K562 (cell line): ENCODE data around the gene GADD45B. TPM values are rescaled to one million over a fixed set of nuclear protein-coding genes. Genes with fewer than 3 reads are reported as not detected.
A peak's percentile ranks its signal among the peaks of the same experiment; 100 is the strongest.

Experiments
- ATF1 ChIP-seq, 2 experiments: fragments of 450-650 bp in 1 of 2; IDR thresholded peaks; 2 replicates each; pipeline ENCODE4 v1.6.1; 2016; ENCODE audit warnings: missing compliant biosample characterization in 1 of 2, missing genetic modification characterization in 1 of 2
- CEBPB ChIP-seq: fragments of 450-650 bp; IDR thresholded peaks from 2 replicates; pipeline ENCODE4 v1.6.1; 2016; ENCODE audit warnings: missing genetic modification characterization, missing compliant biosample characterization
- CREB1 ChIP-seq, 2 experiments: sonication (generic) in 1 of 2; formaldehyde crosslinking in 1 of 2; IDR thresholded peaks; 2 replicates each; pipeline versions ENCODE4 v1.6.1 to v1.8.0; 2012 to 2022; ENCODE audit warnings: inconsistent platforms in 1 of 2, mild to moderate bottlenecking in 1 of 2, missing genetic modification reagents in 1 of 2, moderate library complexity in 1 of 2
- CREM ChIP-seq: IDR thresholded peaks from 2 replicates; pipeline ENCODE4 v1.6.1; 2014; ENCODE audit warnings: antibody characterized with exemption, low read depth
- EP400 ChIP-seq: fragments of 450-650 bp; IDR thresholded peaks from 2 replicates; pipeline ENCODE4 v1.6.1; 2017; ENCODE audit warnings: antibody characterized with exemption, mild to moderate bottlenecking, moderate library complexity
- FOS ChIP-seq: IDR thresholded peaks from 3 replicates; pipeline ENCODE4 v1.6.1; 2011; ENCODE audit not compliant: insufficient read length; ENCODE audit errors: extremely low read depth
- HDAC8 ChIP-seq: fragments of 450-650 bp; IDR thresholded peaks from 2 replicates; pipeline ENCODE4 v1.6.1; 2016; ENCODE audit warnings: mild to moderate bottlenecking, missing genetic modification characterization, moderate library complexity, missing compliant biosample characterization
- HMG20B ChIP-seq: fragments of 250-450 bp; sonication (Bioruptor Pico); IDR thresholded peaks from 2 replicates; pipeline ENCODE4 v1.5.0; 2021; ENCODE audit warnings: mild to moderate bottlenecking
- LCOR ChIP-seq: sonication (generic); formaldehyde crosslinking; IDR thresholded peaks from 2 replicates; pipeline ENCODE4 v1.8.0; 2022; ENCODE audit warnings: mild to moderate bottlenecking, missing genetic modification reagents
- LEF1 ChIP-seq: fragments of 450-650 bp; IDR thresholded peaks from 2 replicates; pipeline ENCODE4 v1.6.1; 2016; ENCODE audit warnings: mild to moderate bottlenecking
- MECOM ChIP-seq: fragments of 250-450 bp; sonication (Bioruptor Pico); IDR thresholded peaks from 2 replicates; pipeline ENCODE4 v1.8.0; 2022; ENCODE audit warnings: inconsistent platforms
- MEIS2 ChIP-seq: fragments of 450-650 bp; IDR thresholded peaks from 2 replicates; pipeline ENCODE4 v1.6.1; 2014; ENCODE audit warnings: mild to moderate bottlenecking; ENCODE audit not compliant: partially characterized antibody
- PRPF4 ChIP-seq: fragments of 200-400 bp; formaldehyde crosslinking; IDR thresholded peaks from one replicate; pipeline ENCODE4 v1.6.1; 2017; ENCODE audit warnings: low read length, low read depth, mild to moderate bottlenecking; ENCODE audit not compliant: insufficient read depth, poor library complexity, severe bottlenecking
- SMARCE1 ChIP-seq: fragments of 450-650 bp; IDR thresholded peaks from 2 replicates; pipeline ENCODE4 v1.7.1; 2016; ENCODE audit warnings: mild to moderate bottlenecking
- TBL1XR1 ChIP-seq, 2 experiments: IDR thresholded peaks; 2 replicates each; pipeline ENCODE4 v1.6.1; 2012; ENCODE audit warnings: improper control_type of control experiment in 2 of 2, low read length in 2 of 2, mild to moderate bottlenecking in 1 of 2
- THRAP3 ChIP-seq: fragments of 450-650 bp; IDR thresholded peaks from 2 replicates; pipeline ENCODE4 v1.6.1; 2016; ENCODE audit warnings: mild to moderate bottlenecking, inconsistent platforms, borderline replicate concordance
- ZKSCAN8 ChIP-seq: fragments of 200-800 bp; sonication (Bioruptor generic); IDR thresholded peaks from 2 replicates; pipeline ENCODE4 v1.6.1; 2016; ENCODE audit warnings: missing genetic modification characterization, missing compliant biosample characterization
- ZNF431 ChIP-seq: sonication (generic); formaldehyde crosslinking; IDR thresholded peaks from 2 replicates; pipeline ENCODE4 v1.8.0; 2022; ENCODE audit warnings: mild to moderate bottlenecking, missing genetic modification reagents
- ZNF518B ChIP-seq: fragments of 250-450 bp; sonication (Bioruptor Pico); IDR thresholded peaks from 2 replicates; pipeline ENCODE4 v1.5.0; 2021; ENCODE audit warnings: mild to moderate bottlenecking, moderate library complexity
- ZNF57 ChIP-seq: fragments of 450-650 bp; formaldehyde crosslinking; IDR thresholded peaks from 2 replicates; pipeline ENCODE4 v1.4.0; 2020; ENCODE audit warnings: mild to moderate bottlenecking, moderate library complexity
- ZNF695 ChIP-seq: fragments of 450-650 bp; formaldehyde crosslinking; IDR thresholded peaks from 2 replicates; pipeline ENCODE4 v1.4.0; 2020; ENCODE audit warnings: mild to moderate bottlenecking, moderate library complexity
- ZNF77 ChIP-seq: fragments of 250-450 bp; sonication (Bioruptor Pico); IDR thresholded peaks from 2 replicates; pipeline ENCODE4 v1.5.0; 2020
- polyA plus RNA-seq, 8 experiments: library from polyadenylated mRNA; depleted of rRNA in 4 of 8; stranded (reverse) in 5 of 8; unstranded in 3 of 8; fragments of >200 nt; fragmentation: Nextera tagmentation in 2 of 8; fragmentation: Illumina TruSeq in 1 of 8; extraction: Ambion mirVana in 2 of 8; extraction: Trizol in 1 of 8; gene quantifications; 2 replicates each; pipeline versions ENCODE4 v1.2.1 to v1.2.3, GENCODE V29; 2011 to 2014; ENCODE audit warnings: inconsistent platforms in 1 of 8, missing spikeins in 1 of 8
- total RNA-seq, 7 experiments: library from RNA; depleted of rRNA in 6 of 7; stranded (reverse); fragments of >200 nt in 6 of 7; fragmentation: Illumina TruSeq in 2 of 7; extraction: Trizol in 2 of 7; gene quantifications; 2 replicates each; pipeline versions ENCODE4 v1.2.1 to v1.2.3, GENCODE V29; 2011 to 2021; ENCODE audit warnings: low replicate concordance in 1 of 7
- TF ChIP-seq, protein P1 (sequence below): fragments of 450-650 bp; formaldehyde crosslinking; IDR thresholded peaks from 2 replicates; pipeline ENCODE4 v1.4.0; 2020; ENCODE audit warnings: mild to moderate bottlenecking
- TF ChIP-seq, protein P2 (sequence below): sonication (generic); formaldehyde crosslinking; IDR thresholded peaks from 2 replicates; pipeline ENCODE4 v1.8.1; 2023; ENCODE audit warnings: mild to moderate bottlenecking, missing genetic modification reagents

The GADD45B gene
- total and polyA plus RNA-seq, 9 of the 15 experiments (the other 6 are each of a cell fraction or from before 2014, with no cell fraction given), result 0.06 to 4.1 (median 2.1) TPM

DNA sequence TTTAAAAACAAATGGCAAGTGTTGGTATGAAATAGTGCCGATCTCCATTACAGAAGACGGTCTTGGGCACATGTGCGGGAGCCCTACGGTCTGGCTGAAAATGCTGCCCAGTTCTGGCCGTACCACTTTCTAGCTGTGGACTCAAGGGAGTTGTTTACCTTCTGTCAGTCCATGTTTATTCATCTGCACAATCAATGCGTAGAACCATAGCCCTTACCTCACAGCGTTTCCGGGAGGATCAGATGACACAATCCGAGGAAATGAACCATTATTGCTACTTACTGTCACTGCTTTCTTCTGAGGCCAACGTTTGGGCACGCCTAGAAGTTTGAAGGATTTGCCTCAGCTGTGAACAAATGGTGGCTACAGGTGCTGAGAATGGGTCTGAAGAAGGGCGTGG, 31.2 kb downstream of the GADD45B start (continued):
- TF ChIP-seq ZNF695 (CRISPR knock-in tag) (no peak), FOS (no peak), PRPF4 (no peak), ATF1 (CRISPR knock-in tag; IDR thresholded peaks at IDR 0.05) (no peak), ATF1 (tag; IDR thresholded peaks at IDR 0.05) (peak; percentile 57), ZNF431 (CRISPR knock-in tag) (no peak), ZNF57 (CRISPR knock-in tag) (no peak), CREM (peak; percentile 66), ZNF518B (CRISPR knock-in tag) (no peak), CREB1 (IDR thresholded peaks at IDR 0.05) (no peak), CREB1 (CRISPR knock-in tag; IDR thresholded peaks at IDR 0.05) (peak; percentile 56; the same call in 1 of the 2 replicates), TBL1XR1 (IDR thresholded peaks at IDR 0.05; ENCODE audit: low read length in 2 of 2) (no peak), THRAP3 (no peak), MECOM (CRISPR knock-in tag) (no peak), ZNF77 (CRISPR knock-in tag) (no peak), HDAC8 (tag) (no peak), LCOR (CRISPR knock-in tag) (no peak), EP400 (peak; percentile 50; the same call in 1 of the 2 replicates), CEBPB (tag) (no peak; the same call in 1 of the 2 replicates), HMG20B (CRISPR knock-in tag) (no peak), SMARCE1 (peak; percentile 39; the same call in 1 of the 2 replicates), MEIS2 (peak; percentile 72), LEF1 (peak; percentile 69; the same call in 1 of the 2 replicates), ZKSCAN8 (peak; percentile 40; the same call in 1 of the 2 replicates)
- TF ChIP-seq, protein P1, sequence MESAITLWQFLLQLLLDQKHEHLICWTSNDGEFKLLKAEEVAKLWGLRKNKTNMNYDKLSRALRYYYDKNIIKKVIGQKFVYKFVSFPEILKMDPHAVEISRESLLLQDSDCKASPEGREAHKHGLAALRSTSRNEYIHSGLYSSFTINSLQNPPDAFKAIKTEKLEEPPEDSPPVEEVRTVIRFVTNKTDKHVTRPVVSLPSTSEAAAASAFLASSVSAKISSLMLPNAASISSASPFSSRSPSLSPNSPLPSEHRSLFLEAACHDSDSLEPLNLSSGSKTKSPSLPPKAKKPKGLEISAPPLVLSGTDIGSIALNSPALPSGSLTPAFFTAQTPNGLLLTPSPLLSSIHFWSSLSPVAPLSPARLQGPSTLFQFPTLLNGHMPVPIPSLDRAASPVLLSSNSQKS, result no peak
- TF ChIP-seq, protein P2, sequence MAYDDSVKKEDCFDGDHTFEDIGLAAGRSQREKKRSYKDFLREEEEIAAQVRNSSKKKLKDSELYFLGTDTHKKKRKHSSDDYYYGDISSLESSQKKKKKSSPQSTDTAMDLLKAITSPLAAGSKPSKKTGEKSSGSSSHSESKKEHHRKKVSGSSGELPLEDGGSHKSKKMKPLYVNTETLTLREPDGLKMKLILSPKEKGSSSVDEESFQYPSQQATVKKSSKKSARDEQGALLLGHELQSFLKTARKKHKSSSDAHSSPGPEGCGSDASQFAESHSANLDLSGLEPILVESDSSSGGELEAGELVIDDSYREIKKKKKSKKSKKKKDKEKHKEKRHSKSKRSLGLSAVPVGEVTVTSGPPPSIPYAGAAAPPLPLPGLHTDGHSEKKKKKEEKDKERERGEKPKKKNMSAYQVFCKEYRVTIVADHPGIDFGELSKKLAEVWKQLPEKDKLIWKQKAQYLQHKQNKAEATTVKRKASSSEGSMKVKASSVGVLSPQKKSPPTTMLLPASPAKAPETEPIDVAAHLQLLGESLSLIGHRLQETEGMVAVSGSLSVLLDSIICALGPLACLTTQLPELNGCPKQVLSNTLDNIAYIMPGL (CRISPR knock-in tag), result no peak
